ENCODE data around the gene SNRPD3.
"Not testable (repeated sequence)": the region's sequence is repeated elsewhere in the genome, so short reads cannot be mapped to it uniquely, and the experiment has no call there.

Gene SNRPD3

DNA sequence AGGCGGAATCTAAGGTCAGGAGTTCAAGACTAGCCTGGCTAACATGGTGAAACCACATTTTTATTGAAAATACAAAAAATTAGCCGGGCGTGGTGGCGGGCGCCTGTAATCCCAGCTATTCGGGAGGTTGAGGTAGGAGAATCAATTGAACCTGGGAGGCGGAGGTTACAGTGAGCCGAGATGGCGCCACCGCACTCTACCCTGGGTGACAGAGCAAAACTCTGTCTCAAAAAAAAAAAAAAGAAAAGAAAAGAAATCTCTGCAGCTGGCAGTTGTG, 37.7 kb downstream of the SNRPD3 start:
- DNase-seq, result not testable (repeated sequence)

DNA sequence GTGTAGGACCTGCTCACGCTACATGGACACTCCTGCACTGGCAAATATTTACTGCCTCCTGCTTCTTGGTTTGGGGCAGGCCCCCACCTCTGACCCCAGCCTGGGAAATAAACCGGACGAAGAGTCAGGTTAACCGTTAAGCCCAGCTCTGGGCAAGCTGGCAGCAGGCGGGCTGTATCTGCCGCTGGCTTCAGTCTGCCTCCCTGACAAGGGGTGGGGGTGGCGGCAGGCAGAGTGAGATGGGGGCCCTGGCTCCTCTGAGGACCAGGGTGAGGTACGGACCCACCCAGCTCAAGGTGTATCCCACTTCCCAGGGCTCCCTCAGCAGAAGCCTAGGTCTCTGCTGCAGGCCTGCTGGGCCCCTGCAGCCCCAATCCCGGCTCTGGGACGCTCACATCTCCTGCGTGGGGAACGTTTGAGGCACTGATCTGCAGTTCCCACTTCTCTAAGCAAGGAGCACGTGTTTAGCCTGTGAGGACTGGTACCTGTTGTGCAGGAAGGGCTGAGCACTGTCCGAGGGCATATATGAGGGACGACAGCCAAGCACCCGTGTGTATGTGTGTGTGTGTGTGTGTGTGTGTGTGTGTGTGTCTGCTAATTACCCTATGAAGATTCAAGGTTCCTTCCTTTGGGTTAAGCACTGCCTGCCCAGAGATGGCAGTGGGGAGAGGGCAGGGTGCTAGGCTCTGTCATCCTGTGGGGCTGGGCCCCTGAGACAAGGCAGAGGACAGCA, 38.2 kb downstream of the SNRPD3 start:
- DNase-seq, result no peak

GRCh38 chr22:24594569-24595120, 38.8 kb downstream of the SNRPD3 start:
- no peak for DNase-seq

DNA sequence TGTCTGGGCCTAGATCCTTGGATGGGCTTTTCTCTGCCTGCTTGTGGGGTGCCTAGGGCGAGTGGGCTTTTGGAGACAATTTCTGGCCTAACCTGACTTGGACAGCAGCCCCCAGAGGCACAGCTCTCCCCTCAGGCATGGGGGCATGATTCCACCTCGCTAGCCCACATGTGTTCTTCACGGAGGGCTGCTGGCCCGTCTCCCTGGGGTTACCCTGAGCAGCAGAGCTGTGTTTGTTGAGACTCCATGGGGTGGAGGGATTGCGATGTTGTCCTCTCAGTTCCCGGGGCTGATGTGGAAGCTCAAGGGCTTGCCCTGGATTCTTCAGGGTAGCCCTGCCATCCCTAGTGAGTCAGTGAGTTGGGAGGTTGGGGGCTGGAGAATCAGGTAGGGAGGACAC, 39.4 kb downstream of the SNRPD3 start:
- no peak for DNase-seq

DNA sequence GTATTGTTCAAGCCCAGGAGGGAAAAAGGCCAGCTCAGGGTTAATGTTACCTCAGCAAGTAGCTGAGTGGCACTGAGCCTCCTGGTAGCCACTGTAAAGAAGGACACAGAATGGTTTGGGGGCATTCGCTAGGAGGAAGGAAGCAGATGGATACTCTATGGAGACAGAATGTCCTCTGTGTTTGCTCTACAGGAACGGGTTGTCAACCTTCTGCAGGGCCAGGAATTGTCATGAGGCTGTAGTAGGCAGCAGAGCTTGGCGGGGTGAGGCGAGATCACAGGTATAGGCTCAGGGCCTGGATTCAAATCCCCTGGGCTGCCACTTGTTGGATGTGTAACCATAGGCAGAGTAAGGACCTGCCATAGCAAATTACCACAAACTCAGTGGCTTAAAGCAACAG, 40.1 kb downstream of the SNRPD3 start:
- DNase-seq, result no peak

- DNase-seq, result not testable (repeated sequence)
Observed at GRCh38 chr22:24597076-24597475, 41.3 kb downstream of the SNRPD3 start.

DNA sequence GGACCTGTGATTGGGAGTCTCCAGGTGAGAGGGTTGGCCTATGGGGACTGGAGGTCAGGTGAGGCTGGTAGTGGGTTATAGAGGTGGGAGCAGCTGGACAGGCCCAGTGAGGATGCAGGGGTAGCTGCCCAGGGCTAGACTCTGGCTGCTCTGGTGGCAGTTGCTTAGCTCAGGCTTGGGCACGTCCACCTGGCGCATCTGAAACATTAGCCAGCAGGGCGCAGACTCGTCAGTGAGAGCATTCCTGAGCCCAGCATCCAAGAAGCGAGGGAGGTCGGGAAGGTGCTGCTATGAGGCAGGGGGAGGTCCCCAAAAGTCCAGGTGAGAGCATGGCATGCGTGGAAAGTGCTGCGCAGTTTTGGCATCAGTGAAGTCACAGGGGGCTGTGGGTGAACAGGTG, 43.7 kb downstream of the SNRPD3 start:
- no peak for DNase-seq

- DNase-seq, result not testable (repeated sequence)
Observed at GRCh38 chr22:24599958-24600715, 44.3 kb downstream of the SNRPD3 start.

- no peak for DNase-seq
Observed at GRCh38 chr22:24601217-24602104, 45.7 kb downstream of the SNRPD3 start.

GRCh38 chr22:24602105-24602749, 46.4 kb downstream of the SNRPD3 start:
- DNase-seq, result not testable (repeated sequence)

GRCh38 chr22:24602847-24603769, 47.3 kb downstream of the SNRPD3 start, which contains the start of gene GGT1:
GGT1 (plus strand) TSS chr22:24603193; CDS start chr22:24611082, 7,889 bp downstream.
- DNase-seq, result not testable (repeated sequence)

- not testable (repeated sequence) for DNase-seq
Observed at GRCh38 chr22:24603770-24604629, 48.2 kb downstream of the SNRPD3 start.

GRCh38 chr22:24606340-24606739, 50.5 kb downstream of the SNRPD3 start:
- DNase-seq, result not testable (repeated sequence)

- not testable (repeated sequence) for DNase-seq
Observed at GRCh38 chr22:24607429-24607983, 51.7 kb downstream of the SNRPD3 start.

DNA sequence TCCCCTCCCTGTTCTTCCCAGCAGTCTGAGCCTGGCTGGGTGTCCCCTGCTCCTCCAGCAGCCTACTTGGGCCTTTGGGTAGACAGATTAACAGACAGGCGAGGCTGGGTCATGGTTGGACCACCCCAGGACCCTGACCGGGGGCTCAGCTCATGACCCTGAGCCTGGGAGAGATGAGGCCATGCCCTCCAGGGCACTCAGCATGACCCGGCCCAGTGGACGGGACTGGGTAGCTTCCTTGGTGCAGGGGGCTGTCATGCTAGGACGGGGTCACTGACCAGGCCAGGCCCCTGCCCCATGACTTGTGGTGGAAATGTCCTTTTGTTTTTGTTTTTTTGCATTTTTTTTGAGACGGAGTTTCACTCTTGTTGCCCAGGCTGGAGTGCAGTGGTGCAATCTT, 52.5 kb downstream of the SNRPD3 start:
- not testable (repeated sequence) for DNase-seq

GRCh38 chr22:24609888-24610287, 54.1 kb downstream of the SNRPD3 start:
- DNase-seq, result not testable (repeated sequence)

DNA sequence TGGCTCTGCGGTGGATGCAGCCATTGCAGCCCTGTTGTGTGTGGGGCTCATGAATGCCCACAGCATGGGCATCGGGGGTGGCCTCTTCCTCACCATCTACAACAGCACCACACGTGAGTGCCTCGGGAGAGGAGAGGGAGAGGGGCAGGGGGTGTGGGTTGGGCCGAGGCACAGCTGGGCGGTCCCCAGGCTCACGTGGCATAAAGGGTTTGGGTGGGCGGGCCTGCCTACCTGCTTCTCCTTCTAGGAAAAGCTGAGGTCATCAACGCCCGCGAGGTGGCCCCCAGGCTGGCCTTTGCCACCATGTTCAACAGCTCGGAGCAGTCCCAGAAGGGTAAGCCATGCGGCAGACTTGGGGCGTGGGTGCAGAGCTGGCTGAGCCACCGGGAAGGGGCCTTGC, 59.0 kb downstream of the SNRPD3 start:
- DNase-seq, result not testable (repeated sequence)

DNA sequence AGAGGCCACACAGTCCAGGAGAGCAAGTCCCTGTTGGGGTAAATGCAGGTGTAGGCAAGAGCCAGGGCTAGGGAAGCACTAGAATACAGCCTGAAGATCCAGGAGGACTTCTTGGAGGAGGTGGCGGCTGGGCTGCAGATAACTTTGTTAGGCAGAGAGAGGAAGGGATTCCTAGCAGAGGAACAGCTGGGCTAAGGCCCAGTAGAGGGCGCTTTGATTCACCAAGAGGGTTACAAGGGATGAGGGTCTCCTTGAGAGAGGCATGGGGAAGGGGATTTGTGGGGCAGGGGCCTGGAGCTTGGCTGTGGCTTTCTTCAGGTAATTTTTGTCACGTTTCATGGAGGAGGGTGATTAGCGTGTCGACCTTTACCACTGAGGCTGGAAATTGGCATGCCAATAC, 65.4 kb downstream of the SNRPD3 start:
- not testable (repeated sequence) for DNase-seq

- not testable (repeated sequence) for DNase-seq
Observed at GRCh38 chr22:24622596-24622995, 66.8 kb downstream of the SNRPD3 start.
